NAMALWA (cell line): Measurements from ENCODE around the gene CELF2.
"Not testable (repeated sequence)": the region's sequence is repeated elsewhere in the genome, so short reads cannot be mapped to it uniquely, and the experiment has no call there.

Experiments used
- DNase-seq: peaks from one replicate; pipeline ENCODE4 v3.0.0-alpha.2; 2015; ENCODE audit warnings: low spot score

CELF2 gene

DNA sequence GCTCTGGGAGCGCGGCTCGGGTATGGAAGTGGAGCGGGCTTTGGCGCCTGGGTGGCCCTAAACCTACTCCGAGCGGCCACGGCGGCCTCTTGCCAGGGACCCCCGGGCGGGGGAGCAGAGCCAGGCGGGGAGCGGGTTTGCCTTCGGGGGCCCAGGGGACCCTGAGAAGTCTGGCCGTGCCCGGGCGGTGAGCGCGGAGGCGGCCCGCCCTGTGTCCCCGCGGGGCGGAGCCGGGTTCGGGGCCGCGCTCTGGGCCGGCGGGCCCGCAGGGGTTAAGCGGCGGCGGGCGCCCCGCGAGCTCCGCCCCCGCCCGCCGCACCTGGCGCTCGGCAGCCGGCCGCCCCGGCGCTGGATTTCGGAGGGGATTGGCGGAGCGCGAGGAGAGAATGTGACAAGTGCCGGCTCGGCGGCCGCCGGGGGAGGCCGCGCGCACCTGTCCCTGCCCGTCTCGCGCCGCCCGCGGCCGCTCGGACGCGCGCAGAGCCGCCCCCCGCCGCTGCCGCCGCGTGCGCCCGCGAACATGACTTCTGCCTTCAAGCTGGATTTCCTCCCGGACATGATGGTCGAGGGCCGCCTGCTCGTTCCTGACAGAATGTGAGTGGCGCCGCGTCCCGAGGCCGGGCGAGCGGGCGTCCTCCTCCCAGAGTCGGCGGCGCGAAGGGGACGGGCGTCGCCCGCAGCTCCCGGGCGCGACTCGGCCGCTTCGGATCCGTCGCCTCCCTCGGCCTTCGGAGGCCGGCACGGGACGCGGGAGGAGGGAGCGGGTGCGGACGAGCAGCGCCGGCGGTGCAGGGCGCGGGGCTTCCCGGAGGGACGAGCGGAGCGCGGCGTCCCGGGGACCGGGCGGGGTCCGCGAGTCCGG, at the start of gene CELF2:
Gene CELF2 (plus strand): TSS at position 303 of the 862 bp plus-strand sequence. CDS start 218 bp downstream, at position 521.
- peak; percentile 2 for DNase-seq

DNA sequence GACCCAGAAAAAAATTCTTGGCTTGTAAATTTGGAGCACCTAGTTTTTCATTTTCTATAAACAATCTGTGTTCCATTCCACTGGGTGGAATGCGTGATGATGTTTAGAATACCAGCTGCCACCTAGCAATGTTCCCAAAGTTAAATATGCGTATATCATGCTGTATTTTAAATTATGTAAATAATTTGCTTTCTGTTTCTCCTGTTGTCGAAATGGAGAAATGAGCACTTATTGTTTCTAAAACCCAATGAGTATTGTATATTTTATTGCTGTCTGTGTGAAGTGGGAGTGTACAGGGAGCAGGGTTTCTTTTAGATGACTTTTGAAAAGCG, 49.4 kb upstream of the CELF2 start:
- DNase-seq = no peak

DNA sequence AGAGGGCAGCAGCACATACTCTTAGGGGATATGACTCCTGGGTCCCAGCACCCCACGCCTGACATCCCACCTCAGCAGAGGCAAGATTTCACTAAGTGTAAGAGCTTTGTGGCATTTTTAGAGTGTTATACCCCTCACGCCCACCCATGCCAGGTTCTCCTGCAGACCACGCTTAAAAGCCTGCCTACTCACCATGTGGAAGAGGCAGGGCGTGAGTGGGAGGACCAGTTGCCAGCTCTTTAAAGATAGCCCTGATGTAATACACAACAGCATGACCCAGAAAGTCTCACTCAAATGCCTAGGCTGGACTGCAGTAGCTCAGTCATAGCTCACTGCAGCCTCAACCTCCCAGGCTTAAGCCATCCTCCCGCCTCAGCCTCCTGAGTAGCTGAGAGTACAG, 44.4 kb upstream of the CELF2 start:
- no peak for DNase-seq

DNA sequence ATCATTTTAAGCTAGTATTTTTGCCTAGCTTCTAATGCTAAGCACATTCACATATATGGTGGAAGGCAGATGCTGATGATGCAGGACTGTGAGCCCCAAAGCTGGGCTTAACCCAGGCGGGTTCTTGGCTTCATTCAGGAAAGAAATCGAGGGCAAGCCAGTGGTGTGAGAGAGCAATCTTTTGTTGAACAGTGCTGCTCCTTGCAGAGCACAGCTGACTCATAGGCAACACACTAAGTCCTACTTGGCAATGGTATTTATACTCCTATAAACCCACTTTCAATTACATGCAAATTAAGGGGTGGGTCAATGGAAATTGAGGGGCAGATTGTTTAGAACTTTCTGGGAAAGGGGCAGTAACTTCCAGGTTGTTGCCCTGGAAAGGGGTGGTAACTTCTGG, 42.0 kb upstream of the CELF2 start:
- no peak for DNase-seq

DNA sequence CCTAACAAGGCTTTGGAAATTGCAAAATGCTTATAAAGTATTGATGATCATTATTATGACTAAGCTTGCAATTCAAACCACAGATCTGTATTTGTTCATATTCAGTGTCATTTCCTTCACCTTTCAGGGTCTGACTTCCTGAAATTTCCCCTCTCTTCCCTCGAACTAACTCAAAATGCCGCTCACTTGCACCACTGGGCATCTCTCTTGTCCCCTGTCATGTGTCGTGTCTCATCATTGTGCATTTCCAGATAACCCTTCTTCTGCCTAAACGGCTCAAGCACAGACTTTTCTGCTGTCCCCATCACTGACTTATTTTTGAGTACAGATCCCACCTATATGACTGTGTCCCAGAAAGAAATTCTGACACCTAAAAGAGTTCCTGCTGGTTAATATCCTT, 41.0 kb upstream of the CELF2 start:
- DNase-seq = no peak

DNA sequence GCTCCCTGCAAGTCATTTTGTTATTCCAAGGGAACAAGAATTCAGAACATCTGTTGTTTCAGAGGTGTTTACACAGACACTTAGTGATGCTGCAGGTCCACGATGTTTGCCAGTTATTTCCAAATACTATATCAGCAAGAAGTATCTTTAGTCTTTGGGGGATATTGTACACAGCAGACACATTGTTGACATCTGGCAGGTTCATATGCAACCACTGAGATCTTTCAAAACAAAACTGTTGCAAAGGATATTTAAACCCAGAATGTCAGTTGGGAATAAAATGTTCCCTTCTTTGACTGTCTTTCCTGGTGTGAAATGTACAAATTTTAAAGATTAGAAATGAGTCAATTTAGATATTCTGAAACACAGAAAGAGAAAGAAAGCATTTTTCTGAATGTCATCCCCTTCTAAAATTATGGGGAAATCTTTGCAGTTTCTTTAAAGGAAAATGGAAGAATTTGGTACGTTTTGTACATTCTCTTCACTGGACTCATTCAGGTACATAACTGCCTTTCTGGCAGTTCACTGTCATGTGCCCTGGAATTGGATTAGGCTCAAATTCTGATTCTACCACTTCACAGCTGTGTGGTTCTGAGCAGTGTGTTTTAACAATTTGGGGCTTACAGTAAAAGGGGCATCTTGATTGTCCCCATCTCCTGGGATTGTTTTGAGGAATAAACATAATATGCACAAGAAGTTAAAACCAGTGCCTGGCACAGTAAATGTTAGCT, 40.3 kb upstream of the CELF2 start:
- DNase-seq = no peak

DNA sequence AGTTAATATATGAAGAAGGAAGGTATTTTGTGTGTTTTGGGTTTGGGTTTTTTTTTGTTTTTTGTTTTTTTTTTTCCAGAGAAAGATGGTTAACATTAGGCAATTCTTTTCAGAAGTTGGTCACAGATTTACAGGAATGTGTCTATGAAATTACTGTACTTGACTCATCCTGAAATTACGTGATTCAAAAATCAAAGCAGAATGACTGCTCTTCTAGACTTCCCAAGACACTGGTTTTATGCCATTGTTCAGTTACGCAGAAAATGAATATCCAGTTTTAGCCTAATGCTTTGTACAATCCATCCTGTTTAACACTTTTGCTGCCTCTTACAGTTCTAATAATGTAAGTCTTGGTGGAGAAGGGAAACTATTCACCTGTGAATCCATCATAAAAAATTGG, 39.7 kb upstream of the CELF2 start:
- DNase-seq = no peak

DNA sequence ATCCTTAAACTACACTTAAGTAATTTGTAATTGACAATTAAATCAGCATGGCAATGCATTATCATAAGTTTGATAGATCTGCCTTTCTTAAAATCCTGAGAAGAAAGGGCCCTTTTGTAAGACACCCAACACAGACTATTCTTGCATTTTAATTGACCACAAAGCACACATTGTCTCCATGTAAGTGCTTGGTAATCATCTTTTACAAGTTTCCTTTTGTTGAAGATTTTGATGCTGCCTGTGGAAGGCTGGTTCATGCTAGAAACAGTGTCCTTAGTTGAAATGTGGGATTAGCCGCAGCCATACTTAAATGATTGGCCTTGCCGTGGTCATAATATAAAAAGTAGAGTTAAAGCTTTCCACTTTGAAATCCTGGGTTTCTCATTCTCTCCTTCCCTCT, 32.3 kb upstream of the CELF2 start:
- no peak for DNase-seq

DNA sequence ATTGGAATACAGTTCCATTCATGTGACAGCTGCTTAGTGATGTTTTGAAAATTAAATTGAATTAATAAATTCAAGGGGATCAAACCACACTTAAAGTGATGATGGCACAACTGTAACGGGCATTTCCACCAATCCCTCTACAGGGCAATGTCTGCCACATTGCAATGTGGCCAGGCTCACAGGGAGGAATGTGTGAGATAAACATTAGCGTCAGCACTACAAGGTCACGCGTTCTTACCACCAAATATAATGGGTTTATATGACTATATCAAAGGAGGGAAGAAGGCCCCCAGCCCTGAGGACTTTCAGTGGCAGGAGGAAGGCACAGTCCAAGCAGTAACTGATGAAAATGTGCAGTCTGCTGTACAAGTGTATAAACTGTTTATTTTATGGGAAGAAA, 31.1 kb upstream of the CELF2 start:
- no peak for DNase-seq

DNA sequence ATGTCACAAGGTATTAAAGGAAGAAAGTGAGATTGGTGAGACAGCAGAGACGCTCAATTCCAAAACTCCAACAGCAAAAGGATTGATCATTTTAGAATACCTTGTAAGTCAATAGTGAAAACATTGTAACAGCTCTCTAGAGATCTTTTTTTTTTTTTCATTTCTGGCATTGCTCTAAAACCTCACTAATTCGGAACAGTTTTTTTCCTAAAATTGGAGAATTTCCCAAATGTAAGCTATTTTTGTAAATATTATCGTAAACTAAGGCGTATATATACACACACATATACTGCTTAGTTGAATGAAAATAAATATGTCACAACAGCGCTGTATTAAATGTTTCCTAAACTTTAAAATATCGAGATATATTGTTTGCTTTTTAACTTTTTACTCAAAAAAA, 30.6 kb upstream of the CELF2 start:
- DNase-seq = no peak

DNA sequence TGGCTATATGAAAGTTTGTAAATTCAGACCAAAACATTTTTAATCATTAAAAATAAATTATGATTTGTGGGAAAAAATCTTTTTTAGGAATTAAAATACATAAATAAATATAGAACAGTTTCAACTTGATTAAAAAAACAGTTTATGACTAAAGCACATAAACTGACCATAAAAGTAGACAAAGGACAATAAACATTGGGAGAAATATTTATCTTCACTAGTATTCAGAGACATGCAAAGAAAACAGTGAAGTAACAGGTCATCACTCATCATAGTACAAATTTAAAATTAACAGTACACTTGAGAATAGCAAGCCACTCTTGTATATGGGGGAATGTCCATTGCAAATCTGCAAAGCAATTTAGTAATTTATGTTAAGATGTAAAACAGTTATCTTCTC, 28.0 kb upstream of the CELF2 start:
- no peak for DNase-seq

DNA sequence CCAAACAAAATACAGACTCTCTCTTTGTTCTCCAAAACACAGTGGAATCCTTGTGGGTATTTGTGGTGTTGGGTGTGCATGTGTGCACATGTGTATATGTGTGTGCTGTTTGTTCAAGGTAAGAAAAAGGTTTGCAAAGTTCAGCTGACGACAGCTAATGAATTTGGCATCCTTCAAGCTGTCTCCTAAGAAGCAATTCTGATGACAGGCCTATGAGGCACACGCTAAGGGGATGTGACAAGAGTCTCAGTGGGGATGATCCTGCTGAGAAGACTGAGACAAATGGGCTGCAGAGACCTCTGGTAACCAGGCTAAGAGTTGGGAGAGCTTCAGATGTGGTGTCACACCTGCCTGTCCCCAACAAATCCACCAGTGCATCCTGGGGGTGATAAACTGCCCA, 26.5 kb upstream of the CELF2 start:
- DNase-seq = no peak

DNA sequence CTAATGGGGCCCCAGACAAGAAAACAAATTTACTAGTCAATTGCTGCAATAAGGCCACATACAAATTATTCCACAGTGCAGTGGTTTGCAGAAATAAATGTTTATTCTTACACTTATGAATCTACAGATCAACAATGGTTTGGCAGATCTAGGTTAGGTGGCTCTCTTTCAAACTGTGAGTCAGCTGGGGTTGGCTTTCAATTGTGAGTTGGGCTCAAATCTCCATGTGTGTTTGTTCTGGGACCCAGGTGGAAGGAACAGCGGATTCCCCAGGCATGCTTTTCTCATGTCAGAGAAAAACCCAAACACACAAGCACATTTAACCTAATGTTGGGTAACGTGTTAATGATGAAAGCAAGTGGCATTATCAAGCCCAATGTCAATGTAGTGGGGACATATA, 25.6 kb upstream of the CELF2 start:
- DNase-seq = no peak

DNA sequence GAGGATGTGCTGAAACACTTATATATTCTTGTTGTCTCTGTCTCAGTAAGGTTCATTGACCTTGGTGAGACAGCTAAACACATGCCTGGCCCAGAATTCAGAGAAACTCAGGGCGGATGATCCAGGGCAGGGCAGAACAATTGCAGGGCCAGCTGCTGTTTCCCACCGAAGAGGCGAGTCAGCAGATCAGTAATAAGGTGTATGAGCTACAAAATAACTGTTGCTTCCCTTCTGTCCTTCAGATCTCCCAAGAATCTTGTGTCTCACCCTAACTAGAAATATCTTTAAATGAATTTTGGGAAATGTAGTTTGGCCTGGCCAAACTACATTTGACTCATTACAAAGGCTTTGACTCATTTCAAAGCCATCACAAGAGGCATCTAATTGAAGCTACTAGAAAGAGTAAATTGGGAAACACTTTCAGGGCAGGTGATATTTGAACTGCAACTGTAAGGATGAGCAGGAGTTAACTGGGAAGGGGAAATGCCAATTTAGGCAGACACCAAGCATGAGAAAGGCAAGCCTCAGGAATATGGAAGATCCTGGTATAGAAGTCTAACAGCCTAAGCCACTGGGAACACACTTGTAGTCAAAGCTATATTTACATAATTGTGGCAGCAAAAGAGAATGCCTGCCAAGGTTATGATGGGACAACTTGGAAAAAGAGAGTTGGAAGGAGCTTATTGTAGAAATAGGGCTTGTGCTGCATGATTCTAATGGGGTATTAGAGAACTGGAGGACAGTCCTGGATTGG, 24.5 kb upstream of the CELF2 start:
- DNase-seq = no peak

DNA sequence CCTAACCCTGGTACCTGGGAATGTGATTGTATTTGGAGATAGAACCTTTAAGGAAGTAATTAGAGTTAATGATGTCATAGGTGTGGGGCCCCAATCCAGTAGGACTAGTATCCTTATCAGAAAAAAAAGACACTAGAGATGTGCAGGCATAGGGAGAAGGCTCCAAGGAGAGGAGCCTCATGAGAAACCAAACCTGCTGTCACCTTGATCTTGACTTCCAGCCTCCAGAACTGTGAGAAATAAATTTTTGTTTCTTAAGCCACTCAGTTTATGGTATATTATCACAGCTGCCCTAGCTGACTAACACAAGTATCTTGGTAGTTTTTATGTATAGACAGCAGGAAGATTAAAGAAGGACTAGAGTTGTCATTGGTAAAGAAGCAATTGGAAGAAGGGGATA, 23.9 kb upstream of the CELF2 start:
- DNase-seq = no peak

DNA sequence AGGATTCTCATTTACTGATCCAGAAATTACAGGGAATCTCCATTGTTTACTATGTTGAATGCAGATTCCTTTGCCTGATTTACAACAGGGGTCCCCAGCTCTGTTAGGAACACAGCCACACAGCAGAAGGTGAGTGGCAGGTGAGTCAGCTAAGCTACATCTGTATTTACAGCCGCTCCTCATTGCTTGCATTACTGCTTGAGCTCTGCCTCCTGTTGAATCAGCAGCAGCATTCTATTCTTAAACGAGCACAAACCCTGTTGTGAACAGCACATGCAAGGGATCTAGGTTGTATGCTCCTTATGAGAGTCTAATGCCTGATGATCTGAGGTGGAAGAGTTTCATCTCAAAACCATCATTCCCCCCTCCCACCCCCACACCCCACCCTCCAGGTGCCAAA, 23.3 kb upstream of the CELF2 start:
- no peak for DNase-seq

DNA sequence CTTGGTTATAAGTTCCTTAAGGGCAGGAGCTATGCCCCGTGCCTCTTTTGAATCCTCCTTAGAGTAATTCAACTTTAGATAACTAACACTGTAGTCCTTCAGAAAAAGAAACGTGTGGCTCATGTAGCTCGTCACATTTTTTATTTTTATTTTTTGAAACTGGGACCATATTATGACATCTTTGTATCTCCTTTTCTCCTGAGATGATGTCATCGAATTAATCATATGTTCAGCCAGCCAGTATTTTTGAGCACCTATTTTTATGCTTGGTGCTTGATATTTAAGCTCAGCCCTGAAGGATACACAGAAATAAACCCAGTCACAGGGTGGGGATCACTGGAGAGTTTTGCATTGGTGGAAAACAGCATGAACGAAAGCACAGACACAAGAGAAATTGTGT, 22.6 kb upstream of the CELF2 start:
- no peak for DNase-seq

DNA sequence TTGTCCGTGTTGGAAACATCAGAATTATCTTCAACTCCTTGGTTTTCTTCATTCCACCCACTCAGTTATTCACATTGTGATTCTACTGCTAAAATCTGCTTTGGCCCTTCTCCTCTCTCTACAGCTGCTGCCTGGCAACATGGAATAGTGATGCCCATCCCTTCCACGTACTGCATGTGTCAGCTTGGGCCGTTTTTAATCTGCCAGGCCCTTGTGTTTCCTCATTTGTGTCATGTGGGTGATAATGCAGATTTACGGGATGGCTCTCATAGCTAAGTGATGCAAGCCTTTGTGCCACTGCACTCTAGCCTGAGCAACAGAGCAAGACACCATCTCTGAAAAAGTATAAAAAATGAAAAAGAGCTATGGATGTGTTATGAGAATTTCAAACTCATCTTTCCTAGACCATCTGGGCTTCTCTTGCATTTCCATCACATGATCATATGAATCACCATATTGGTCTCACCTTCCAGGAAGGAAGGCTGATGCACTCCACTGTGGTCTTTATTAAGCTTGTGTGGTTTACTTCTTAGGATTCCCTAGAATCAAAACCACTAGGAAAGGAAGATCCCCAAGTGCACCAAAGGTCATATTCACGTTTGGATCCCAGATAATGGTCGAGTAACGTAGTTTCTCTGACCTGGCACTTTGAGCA, 20.6 kb upstream of the CELF2 start:
- no peak for DNase-seq

DNA sequence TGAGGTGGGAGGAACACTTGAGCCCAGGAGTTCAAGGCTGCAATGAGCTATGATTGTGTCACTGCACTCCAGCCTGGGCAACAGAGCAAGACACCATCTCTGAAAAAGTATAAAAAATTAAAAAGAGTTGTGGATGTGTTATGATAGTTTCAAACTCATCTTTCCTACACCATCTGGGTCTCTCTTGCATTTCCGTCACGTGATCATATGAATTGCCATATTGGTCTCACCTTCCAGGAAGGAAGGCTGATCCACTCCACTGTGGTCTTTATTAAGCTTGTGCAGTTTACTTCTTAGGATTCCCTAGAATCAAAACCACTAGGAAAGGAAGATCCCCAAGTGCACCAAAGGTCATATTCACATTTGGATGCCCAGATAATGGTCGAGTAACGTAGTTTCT, 18.2 kb upstream of the CELF2 start:
- DNase-seq = not testable (repeated sequence)

DNA sequence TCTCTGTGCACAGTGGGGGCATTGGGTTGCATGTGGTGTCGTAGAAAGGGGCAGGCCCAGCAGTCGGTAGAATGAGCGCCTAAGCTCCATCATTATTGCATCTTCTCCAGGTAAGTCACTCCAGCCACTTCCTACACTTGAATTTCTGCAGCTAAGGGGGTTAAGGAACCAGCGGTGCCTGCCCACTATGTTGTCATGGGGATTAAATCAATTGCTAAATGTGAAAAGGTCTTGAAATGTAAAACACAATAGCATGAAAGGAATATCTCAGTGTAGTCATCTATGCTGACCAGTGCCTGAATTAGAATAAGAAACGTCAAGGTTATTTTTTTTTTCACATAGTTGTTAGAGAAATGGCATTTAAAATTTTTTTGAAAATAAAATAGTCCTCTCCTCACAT, 15.2 kb upstream of the CELF2 start:
- no peak for DNase-seq

DNA sequence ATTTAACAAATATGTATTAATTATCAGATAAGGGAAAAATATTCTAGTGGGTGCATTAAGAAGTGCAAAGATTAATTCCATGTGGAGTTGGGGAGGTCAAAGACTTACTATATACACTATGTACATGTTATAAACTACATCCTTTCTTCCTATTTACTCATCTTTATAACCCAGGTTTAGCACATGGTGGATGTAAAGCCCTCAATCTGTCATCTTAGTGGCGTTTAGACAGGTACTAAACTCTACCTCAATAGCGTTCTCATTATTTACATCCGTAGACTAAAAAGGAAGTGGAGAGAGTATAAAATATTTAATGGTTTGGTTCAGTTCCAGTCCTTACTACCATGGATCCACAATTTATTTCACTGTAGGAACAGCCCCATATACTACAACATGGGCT, 14.8 kb upstream of the CELF2 start:
- DNase-seq = no peak

DNA sequence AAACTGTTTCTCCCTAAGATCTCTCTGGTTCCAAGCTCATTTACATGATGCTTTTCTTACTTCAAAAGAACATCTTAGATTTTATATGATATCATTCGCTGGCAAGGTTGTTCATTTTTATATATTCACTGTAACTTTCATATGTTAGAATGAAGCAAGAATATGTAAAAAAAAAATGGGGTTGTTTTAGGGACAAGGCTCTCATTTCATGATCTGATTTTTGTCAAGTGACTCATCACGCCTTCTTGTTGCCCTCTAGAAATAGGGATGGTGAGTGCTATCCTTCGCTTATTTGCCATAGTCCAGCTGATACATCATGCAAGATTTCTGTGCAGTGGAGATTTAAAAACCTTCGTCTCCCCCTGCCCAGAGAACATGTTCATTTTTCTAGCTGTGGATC, 14.0 kb upstream of the CELF2 start:
- no peak for DNase-seq
